H4 (cell line): ENCODE results near the gene MLXIPL. TPM values are rescaled to one million over a fixed set of nuclear protein-coding genes. Genes with fewer than 3 reads are reported as not detected.
"Not testable (repeated sequence)": the region's sequence is repeated elsewhere in the genome, so short reads cannot be mapped to it uniquely, and the experiment has no call there.

Experiments used
- DNase-seq: peaks from one replicate; pipeline ENCODE4 v3.0.0-alpha.2; 2015; ENCODE audit warnings: low spot score
- total RNA-seq: library from RNA; depleted of rRNA; stranded (reverse); fragments of >200 nt; shearing (Covaris generic); gene quantifications from 2 replicates; pipeline ENCODE4 v1.2.3, GENCODE V29; 2014

Gene MLXIPL
- total RNA-seq, 1 experiment from 2014 or later = not detected

DNA sequence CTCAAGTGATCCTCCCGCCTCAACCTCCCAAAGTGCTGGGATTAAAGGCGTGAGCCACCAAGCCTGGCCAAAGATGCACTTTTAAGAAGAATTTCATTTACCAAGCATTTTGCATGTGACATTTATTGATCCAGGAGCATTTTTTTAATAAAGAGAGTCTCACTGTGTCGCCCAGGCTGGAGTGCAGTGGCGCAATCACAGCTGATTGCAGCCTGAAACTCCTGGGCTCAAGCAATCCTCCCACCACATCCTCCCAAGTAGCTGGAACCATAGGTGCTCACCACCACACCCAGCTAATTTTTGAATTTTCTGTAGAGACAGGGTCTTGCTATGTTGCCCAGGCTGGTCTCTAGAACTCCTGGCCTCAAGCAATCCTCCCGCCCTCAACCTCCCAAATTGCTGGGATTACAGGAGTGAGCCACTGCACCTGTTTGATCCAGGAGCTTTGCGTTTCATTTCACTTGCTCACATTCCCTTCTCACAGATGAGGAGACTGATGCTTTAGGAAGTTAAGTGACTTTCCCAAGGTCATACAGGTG, 41.6 kb downstream of the MLXIPL start:
- DNase-seq = no peak

DNA sequence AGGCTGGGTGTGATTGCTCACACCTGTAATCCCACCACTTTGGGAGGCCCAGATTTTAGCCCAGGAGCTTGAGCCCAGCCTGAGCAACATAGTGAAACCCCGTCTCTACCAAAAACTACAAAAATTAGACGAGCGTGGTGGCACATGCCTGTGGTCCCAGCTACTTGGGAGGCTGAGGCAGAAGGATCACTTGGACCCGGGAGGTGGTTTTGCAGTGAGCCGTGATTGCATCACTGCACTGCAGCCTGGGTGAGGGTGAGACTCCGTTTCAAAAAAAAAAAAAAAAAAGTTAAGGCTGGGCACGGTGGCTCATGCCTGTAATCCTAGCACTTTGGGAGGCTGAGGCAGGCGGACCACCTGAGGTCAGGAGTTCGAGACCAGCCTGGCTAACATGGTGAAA, 43.3 kb downstream of the MLXIPL start:
- DNase-seq = not testable (repeated sequence)

DNA sequence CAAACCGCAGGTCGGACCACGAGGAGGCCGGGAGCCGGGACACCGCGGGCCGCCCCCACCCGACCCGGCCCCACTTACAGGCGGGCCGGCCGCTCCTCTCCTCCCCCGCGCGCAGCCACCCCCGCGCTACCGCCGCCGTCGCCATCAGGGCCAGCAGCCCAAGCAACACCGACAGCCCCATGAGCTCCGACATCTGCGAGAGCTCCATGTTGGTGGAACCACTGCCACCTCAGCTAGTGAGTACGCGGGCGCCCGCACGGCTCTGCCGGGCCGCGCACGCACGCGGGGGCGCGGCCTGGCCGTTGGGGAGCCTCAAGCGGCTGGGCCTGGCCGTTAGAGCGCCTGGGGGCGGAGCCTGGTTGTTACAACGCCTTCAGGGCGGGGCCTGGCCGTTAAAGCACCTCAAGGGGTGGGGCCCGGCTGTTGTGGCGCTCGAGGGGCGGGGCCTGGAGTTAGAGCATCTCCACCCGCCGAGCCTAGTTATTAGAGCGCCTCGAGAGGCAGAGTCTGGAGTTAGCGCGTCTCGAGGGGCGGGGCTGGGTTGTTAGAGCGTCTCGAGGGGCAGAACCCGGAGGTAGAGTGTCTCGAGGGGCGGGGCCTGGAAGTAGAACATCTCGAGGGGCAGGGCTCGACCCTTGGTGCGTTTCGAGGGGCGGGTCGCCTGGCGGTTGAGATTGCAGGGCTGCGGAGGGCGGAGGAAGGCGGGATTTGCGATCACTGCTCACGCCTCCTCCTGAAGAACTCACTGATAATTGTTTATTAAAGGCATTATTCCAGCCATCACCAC, 45.8 kb downstream of the MLXIPL start, which contains the start of gene TBL2:
TSS of gene TBL2 (minus strand) at position 238 of the 787 bp plus-strand sequence. CDS start at position 208, 30 bp downstream.
- DNase-seq = peak; percentile 98

DNA sequence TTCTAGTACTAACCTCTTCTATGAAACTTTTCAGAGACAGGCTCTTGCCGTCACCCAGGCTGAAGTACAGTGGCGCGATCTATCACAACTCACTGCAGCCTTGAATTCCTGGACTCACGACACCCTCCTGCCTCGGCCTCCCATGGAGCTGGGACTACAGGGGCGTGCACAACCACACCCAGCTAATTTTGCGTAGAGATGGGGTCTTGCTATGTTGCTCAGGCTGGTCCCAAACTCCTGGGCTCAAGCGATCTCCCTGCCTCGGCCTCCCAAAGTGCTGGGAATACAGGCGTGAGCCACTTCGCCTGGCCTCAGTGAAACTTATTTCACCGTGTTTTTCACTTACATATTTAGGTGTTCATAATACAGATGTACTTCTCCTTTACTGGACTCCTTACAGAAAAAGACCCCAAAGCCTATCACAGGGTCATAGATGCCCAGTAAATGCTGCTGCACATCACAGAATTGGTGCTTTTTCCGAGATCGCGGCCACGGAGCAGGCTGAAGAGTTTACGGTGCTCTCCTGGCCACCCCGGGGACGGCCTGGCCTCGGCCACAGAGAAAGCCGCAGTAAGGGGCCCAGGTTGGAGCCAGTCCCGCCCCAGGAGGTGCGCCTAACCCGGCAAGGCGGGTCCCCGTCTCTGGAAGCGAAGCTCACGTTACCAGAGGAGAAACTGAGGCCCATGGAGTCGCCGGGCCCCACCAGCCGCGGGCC, 46.5 kb downstream of the MLXIPL start:
- no peak for DNase-seq

DNA sequence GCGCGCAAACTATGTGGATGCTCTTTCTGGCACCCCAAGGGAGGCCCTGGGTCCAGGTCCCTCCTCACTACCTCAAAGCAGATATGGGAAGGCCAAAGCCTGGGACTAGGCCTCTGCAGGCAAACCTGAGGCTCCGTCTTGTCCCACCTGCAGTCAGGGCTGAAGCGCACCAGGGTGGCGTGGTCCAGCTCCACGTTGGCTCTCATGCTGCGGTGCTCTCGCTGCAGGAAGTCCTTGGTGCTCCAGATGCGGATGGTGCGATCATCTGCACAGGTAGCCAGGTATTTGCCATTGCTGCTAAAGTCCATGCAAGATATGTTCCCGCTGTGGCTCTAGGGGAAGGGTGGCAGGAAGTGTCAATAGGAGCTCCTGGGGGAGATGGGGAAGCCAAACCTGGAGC, 50.5 kb downstream of the MLXIPL start:
- DNase-seq = no peak

DNA sequence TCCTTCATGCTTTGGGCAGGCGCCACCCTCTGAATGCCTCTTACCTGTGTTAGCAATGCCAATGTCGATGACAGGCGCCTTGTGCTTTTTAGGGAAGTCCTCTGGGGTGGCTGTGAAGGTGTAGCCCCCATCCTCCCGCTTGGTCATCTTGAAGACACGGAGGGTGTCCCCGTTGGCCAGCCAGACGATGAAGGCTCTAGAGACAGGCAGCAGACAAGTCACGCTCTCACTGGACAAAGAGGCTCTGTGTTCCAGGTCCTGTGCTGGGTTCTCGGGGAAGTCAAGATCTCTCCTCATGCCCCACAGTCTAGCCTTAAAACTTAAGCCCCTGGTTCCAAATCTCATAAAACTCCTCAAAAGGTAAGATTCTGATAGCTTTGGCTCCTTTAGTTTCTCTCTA, 51.0 kb downstream of the MLXIPL start:
- DNase-seq = no peak

DNA sequence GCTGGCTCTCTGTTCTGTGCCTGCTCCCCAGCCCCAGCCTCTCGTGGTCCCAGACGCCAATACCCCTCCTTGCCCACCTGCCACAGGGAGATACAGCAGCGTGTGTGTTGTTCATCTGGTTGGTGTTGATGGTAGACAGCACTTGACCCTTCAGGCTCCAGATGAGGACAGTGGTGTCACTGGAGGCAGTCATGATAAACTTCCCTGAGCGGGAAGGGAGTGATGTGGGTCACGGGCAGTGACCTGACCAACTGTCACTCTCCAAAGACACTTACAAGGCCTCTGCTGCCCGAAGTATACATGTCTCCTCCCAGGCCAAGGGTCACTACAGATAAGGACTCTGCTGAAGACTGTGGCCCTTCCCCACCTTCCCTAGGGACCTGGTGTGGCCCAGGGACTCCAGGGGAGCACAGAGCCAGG, 51.5 kb downstream of the MLXIPL start:
- DNase-seq = no peak

DNA sequence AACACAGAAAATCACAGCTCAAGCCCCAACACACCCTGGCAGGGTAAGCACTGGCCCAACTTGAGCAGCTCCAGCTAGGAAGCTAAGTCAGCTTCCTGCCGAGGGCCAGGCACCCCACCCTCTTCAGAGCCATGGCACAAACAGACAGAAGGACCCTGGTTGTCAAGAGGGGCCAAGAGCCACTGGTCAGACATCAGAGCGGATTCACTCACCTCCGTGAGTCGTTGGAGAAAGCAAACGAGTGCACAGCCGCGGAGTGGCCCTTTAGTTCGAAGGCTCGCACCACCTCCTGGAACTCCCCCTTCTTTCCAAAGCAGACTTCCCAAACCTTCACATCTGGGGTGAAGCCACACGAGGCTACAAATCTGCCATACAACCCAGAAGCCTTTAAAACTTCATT, 53.3 kb downstream of the MLXIPL start:
- DNase-seq = no peak

DNA sequence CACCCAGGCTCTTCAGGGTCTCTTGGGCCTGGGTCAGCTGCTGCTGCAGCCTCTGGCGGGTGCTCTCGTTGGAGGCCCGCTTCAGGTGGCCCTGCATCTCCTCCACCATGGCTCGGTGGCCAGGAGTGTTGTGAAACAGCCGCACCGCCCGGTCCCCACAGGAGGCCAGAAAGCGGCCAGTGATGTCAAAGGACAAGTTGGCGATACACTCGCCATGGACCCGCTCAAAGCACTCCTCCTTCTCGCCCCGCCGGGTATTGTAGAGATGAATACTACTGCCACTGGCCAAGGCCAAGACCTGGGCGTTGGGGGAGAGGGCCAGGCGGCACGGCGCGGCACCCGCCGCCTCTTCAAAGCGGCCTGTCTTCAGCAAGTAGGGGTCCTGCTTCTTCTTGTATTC, 53.8 kb downstream of the MLXIPL start:
- DNase-seq = no peak

DNA sequence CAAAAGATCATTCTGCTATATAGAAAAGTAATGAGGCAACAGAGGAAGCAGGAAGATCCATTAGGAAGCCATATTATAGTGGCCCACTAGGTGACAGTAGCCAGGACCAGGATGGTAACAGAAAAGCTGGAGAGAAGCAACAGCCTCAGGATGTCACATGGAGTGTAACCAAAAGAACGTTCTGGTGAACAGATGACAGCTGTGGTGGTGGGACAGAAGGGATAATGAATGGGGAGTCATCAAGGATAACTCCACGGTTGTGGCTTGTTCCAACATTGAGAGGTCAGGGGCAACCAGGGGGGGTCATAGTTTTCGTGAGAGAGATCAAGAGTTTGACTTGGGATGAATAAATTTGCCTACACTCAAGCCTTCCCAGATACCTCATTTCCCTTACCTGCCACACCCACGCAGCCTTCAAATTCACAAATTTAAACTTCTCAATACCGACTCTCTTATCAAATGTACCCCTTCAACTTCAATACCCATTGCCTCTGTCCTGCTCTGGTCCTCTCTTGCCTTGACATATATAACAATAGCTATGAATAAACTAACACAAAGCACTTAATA, 55.2 kb downstream of the MLXIPL start:
- no peak for DNase-seq

DNA sequence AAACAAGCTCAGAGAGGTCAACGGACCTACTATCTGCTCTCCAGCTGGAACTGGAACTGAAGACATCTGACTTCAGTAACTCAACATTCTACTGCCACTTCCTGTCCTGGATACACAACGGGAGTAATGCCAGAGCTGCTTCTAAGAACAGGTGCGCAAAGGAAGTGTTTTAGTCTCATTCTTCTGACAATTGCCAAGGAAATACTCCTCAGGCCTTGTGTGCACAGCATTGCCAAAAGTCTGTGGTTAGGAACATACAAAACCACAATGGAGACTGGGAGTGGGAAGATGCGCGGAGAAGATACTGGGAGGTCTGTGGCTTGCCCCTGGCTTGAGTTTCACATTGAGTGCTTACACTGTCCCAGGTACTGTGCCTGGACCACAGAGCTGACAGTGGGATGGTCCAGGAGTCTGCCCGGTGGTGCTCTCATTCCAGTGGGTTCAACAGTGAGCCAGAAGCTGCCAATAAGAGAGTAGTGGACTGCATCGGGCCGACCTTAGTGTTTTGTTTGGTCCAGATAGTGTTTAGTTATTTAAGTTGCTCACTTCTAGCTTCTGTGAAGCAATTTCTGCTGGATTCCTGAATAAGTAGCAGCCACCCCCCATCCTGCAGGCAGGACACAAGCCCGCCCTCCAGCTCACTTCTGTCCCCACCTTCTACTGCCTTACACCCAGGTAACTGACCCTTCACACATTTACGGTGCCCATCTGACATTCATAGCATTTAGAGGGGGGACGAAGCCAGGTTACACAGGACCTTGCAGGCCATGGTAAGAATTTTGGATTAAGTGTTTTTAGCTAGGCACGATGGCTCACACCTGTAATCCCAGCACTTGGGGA, 56.3 kb downstream of the MLXIPL start:
- peak; percentile 48 for DNase-seq

DNA sequence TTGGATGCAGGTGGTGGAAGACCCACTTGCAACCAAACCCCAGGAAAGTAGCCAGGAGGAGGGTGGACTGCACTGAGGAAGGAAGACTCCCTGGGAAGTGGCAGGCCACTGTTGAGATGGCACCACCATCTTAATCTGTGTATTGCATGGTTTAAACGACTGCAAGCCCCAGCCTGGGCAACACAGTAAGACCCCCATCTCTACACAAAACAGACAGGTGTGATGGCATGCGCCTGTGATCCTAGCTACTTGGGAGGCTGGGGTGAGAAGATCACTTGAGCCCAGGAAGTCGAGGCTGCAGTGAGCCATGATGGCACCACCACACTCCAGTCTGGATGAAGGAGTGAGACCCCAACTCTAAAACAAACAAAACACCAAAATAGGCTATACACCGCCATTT, 57.2 kb downstream of the MLXIPL start:
- DNase-seq = no peak

DNA sequence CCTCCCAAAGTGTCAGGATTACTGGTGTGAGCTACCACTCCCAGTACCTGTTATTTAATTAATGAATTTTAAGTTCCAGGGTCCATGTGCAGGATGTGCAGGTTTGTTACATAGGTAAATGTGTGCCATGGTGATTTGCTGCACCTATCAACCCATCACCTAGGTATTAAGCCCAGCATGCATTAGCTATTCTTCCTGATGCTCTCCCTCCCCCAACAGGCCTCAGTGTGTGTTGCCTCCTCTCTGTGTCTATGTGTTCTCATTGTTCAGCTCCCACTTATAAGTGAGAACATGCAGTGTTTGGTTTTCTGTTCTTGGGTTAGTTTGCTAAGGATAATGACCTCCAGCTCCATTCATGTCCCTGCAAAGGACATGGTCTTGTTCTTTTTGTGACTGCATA, 57.9 kb downstream of the MLXIPL start:
- DNase-seq = not testable (repeated sequence)

DNA sequence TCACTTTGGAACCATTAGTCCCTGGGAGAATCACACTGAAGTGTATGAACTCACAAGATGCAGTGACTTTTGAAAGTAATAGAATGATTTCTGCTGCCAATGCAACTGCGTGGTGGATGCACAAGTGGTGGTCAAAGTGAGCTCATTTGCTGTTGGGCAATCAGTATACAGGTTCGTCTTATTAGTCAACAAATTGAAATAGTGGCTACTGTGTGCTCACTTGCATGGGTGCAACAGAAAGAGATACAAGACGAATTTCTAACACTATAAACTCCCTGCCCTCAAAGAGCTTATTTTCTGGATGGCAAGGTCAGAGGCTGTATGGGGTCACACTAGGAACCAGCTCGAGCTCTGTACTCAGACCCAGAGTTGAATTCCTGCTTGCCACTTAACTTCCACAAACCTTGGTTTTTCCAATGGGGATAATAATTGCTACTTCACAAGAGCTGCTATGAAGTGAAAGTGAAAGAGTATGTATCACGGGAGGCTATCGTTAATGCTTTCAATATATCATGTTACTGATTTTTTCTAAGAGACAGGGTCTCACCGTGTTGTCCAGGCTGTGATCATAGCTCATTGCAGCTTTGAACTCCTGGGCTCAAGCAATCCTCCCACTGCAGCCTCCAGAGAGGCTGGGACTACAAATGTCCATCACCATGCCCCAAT, 58.5 kb downstream of the MLXIPL start:
- no peak for DNase-seq

DNA sequence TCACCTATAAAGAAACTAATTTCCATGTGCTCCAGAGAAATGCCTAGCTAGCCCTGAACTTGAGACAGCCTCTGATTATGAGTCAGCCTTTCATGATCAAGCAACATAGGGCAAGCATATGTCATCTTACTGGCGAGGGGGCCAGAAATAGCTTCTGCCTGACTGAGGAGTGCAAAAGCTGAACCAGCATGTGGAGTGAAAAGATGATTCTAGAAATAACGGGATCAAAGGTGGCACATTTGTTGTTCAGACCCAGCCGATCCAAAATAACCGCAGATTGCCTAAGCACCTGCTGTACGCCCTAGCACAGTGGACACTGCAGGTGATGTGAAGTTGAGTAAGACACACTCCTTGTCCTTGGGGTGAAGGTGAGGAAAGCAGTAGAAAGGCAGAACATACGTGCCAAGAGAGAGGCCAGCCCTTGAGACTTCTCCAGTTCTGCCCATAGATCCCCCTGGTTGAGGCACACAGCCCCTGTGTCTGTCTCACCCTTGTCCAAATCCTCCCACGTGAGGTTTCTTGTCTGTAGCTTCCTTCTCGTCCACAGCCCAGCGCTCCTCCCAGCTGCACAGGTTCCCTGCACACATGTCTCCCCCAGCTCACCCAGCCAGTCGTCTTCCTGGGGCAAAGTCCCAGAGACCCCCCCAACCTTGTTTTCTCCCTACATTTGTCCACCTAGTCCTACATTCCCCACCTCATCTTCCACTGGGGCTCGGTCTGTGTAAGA, 64.0 kb downstream of the MLXIPL start:
- peak; percentile 78 for DNase-seq

DNA sequence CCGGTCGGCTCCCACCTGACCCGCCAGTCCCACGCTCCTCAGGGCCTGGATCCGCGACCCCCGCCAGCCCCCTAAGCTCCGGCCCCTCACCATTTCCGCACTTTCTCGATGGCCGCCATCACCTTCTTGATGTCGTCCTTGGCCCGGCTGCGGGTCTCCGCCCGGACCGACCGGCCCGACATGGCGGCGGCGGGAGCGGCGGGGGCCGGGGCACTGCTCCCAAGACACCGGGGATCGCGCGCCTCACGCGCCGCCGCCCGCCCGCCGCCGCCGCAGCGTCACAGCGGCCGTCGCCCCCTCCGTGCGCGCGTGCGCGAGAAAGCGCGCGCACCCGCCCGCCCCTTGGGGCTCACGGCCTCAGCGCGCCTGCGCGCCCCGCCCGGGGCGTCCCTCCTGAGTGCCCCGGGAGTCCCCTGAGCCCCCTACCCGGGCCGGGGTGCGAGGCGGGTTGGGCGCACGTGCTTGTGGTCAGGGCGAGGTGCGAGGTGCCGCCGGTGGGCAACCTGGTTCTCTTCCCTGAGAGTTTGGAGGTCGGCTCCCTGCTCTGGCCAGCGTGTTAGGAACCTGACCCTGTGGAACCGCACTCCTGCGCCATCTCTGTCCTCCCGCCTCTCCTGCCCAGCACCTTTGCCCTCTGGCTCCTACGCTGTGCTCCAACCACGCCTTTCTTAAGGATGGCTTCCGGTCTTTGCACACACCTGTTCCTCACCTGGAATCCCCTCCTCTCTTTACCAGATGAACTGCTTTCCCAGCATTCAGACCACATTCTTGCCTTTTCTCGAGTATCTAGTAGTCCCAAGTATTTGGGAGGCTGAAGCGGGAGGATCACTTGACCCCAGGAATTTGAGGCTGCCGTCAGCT, 66.7 kb downstream of the MLXIPL start, which contains the start of gene BCL7B:
TSS of gene BCL7B (minus strand) at position 294 of the 861 bp plus-strand sequence. CDS start at position 182, 112 bp downstream.
- no peak for DNase-seq

DNA sequence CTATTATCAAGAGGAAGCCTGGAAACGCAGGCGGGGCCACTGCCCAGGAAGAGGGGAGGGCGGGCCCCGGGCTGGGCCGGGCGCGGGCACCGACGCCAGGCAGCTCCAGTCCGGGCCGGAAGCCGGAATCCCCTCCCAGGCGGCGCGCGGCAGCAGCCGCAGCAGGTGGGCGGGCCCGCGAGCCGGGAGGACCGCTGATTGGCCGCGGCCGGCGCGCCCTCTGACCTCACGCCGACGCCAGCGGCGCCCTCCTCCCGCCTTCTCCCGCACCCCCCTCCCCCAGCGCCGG, 67.3 kb downstream of the MLXIPL start:
- DNase-seq = peak; percentile 92

DNA sequence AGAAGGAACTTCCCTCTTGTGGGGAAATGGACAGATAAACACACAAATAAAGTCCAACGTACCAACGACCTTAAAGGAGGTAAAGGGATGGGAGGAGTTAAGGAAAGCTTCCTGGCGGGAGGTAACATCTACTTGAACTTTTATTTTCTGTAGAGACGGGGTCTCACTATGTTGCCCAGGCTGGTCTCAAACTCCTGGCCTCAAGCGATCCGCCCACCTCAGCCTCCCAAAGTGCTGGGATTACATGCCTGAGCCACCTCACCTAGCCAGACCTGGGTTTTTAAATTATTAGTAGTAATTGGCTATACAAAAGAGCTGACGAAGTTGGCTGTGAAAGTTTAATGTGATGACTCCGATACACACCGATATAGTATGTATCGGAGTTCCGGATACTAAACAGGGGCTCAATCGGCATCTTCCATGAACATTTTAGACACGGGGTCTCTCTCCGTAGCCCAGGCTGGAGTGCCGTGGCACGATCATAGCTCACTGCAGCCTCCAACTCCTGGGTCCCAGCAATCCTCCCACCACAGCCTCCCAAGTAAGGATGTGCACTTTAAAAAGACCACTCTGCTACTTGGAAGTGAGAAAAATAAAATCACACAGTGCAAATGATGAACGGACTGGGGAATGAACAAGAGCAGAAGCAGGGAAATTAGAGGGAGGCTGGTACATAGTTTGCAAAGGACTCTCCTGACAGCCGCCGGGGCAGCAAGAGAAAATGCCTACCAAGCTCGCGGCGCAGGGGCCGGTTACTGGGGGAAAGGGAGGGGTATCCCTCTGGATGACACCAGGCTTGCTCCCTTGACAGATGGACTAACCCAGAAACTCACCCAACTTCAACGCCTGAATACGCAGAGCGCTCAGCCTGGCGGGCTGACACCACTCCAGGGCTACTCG, 67.9 kb downstream of the MLXIPL start:
- no peak for DNase-seq
